H1 (cell line): ENCODE data around the gene TATDN2. TPM values are rescaled to one million over a fixed set of nuclear protein-coding genes. Genes with fewer than 3 reads are reported as not detected.

Source experiments
- BACH1 ChIP-seq: IDR thresholded peaks from 2 replicates; pipeline ENCODE4 v1.6.1; 2012; ENCODE audit warnings: low read length, improper control_type of control experiment
- BRCA1 ChIP-seq: IDR thresholded peaks from 2 replicates; pipeline ENCODE4 v1.6.1; 2012; ENCODE audit warnings: low read depth, low read length, improper control_type of control experiment
- CEBPB ChIP-seq: IDR thresholded peaks from 2 replicates; pipeline ENCODE4 v1.6.1; 2012; ENCODE audit warnings: low read depth, low read length
- CHD1 ChIP-seq: IDR thresholded peaks from 2 replicates; pipeline ENCODE4 v1.6.1; 2012; ENCODE audit warnings: low read depth, low read length, improper control_type of control experiment
- EGR1 ChIP-seq: IDR thresholded peaks from 2 replicates; pipeline ENCODE4 v1.6.1; 2011; ENCODE audit warnings: low read depth, low read length, borderline replicate concordance
- EZH2 ChIP-seq: fragments of 200-600 bp; sonication (generic); IDR thresholded peaks from 2 replicates; pipeline ENCODE4 v1.7.1; 2012; ENCODE audit warnings: low read depth, mild to moderate bottlenecking, moderate library complexity, low read length, inconsistent platforms; ENCODE audit not compliant: severe bottlenecking
- GTF2F1 ChIP-seq: IDR thresholded peaks from 2 replicates; pipeline ENCODE4 v1.6.1; 2012; ENCODE audit warnings: low read depth, low read length, improper control_type of control experiment, borderline replicate concordance
- KDM5A ChIP-seq: fragments of 200-600 bp; IDR thresholded peaks from 2 replicates; pipeline ENCODE4 v1.7.1; 2012; ENCODE audit warnings: mild to moderate bottlenecking, low read length, inconsistent platforms, mixed read lengths
- MAX ChIP-seq: IDR thresholded peaks from 2 replicates; pipeline ENCODE4 v1.6.1; 2012; ENCODE audit warnings: inconsistent platforms
- NRF1 ChIP-seq: IDR thresholded peaks from 2 replicates; pipeline ENCODE4 v1.6.1; 2011; ENCODE audit warnings: mild to moderate bottlenecking, low read depth, low read length, improper control_type of control experiment
- POLR2AphosphoS5 ChIP-seq: IDR thresholded peaks from 2 replicates; pipeline ENCODE4 v1.6.1; 2011; ENCODE audit warnings: low read depth, low read length
- POU5F1 ChIP-seq: IDR thresholded peaks from 2 replicates; pipeline ENCODE4 v1.6.1; 2011; ENCODE audit warnings: low read depth, mild to moderate bottlenecking, low read length, moderate library complexity
- RAD21 ChIP-seq, 2 experiments: IDR thresholded peaks in 1 of 2; conservative IDR thresholded peaks in 1 of 2; 2 replicates each; pipeline ENCODE4 v1.6.1; 2011; ENCODE audit warnings: low read depth in 2 of 2, low read length in 2 of 2, improper control_type of control experiment in 1 of 2, inconsistent platforms in 1 of 2, mild to moderate bottlenecking in 1 of 2, moderate library complexity in 1 of 2
- RXRA ChIP-seq: IDR thresholded peaks from 2 replicates; pipeline ENCODE4 v1.6.1; 2011; ENCODE audit warnings: low read depth, mild to moderate bottlenecking, low read length, moderate library complexity; ENCODE audit not compliant: insufficient read depth
- SIN3A ChIP-seq, 2 experiments: IDR thresholded peaks in 1 of 2; conservative IDR thresholded peaks in 1 of 2; 2 replicates each; pipeline ENCODE4 v1.6.1; 2011 to 2012; ENCODE audit warnings: low read length in 2 of 2, improper control_type of control experiment in 1 of 2, low read depth in 1 of 2, mild to moderate bottlenecking in 1 of 2
- SIX5 ChIP-seq: IDR thresholded peaks from 2 replicates; pipeline ENCODE4 v1.6.1; 2011; ENCODE audit warnings: mild to moderate bottlenecking, low read depth, low read length
- SRF ChIP-seq: IDR thresholded peaks from 2 replicates; pipeline ENCODE4 v1.6.1; 2011; ENCODE audit warnings: mild to moderate bottlenecking, low read depth, low read length, moderate library complexity
- YY1 ChIP-seq: IDR thresholded peaks from 2 replicates; pipeline ENCODE4 v1.6.1; 2011; ENCODE audit warnings: low read depth, mild to moderate bottlenecking, low read length
- ZNF274 ChIP-seq: IDR thresholded peaks from 2 replicates; pipeline ENCODE4 v1.7.0; 2012; ENCODE audit warnings: low read length, borderline replicate concordance; ENCODE audit errors: extremely low read depth
- polyA plus RNA-seq, 7 experiments: library from polyadenylated mRNA; depleted of rRNA in 3 of 7; stranded (reverse) in 5 of 7; unstranded in 2 of 7; fragments of >200 nt in 5 of 7; fragments of 200-250 nt in 2 of 7; gene quantifications; 1 replicate in 5 of 7; 2 replicates in 1 of 7; 4 replicates in 1 of 7; pipeline versions ENCODE4 v1.2.1 to v1.2.3, GENCODE V29; 2011 to 2013; ENCODE audit warnings: missing spikeins in 2 of 7, mixed read lengths in 2 of 7
- total RNA-seq: library from RNA; stranded (reverse); fragmentation: NEBNext Ultra II Directional; extraction: Animal tissue kit (Norgen Biotek cat#: 25700); gene quantifications from 2 replicates; pipeline ENCODE4 v1.2.1, GENCODE V29; 2021
- TF ChIP-seq, protein P1 (sequence below), 3 experiments: IDR thresholded peaks; 1 replicate in 2 of 3; 2 replicates in 1 of 3; pipeline versions ENCODE4 v1.5.1 to v1.6.1; 2011; ENCODE audit warnings: low read length in 3 of 3, mild to moderate bottlenecking in 3 of 3, inconsistent platforms in 2 of 3, low read depth in 1 of 3, moderate library complexity in 1 of 3; ENCODE audit not compliant: insufficient read depth in 1 of 3; ENCODE audit errors: control extremely low read depth in 1 of 3

Gene TATDN2
- total and polyA plus RNA-seq, 2 of the 8 experiments (the other 6 are each of a cell fraction or from before 2014, with no cell fraction given), result 12.1 to 34.8 TPM

GRCh38 chr3:10248184-10248983, at the start of gene TATDN2 (continued):
- TF ChIP-seq CHD1, result no peak
- no peak for TF ChIP-seq RAD21 (IDR thresholded peaks at IDR 0.05 in 1 of 2, conservative IDR thresholded peaks at IDR 0.05 in 1 of 2; ENCODE audit: low read depth in 2 of 2, low read length in 2 of 2)
- TF ChIP-seq CEBPB, result no peak
- no peak for TF ChIP-seq BRCA1
- TF ChIP-seq MAX, result peak; percentile 99
- TF ChIP-seq BACH1, result no peak
- TF ChIP-seq SIX5, result no peak
- TF ChIP-seq EGR1, result no peak
- TF ChIP-seq, protein P1, sequence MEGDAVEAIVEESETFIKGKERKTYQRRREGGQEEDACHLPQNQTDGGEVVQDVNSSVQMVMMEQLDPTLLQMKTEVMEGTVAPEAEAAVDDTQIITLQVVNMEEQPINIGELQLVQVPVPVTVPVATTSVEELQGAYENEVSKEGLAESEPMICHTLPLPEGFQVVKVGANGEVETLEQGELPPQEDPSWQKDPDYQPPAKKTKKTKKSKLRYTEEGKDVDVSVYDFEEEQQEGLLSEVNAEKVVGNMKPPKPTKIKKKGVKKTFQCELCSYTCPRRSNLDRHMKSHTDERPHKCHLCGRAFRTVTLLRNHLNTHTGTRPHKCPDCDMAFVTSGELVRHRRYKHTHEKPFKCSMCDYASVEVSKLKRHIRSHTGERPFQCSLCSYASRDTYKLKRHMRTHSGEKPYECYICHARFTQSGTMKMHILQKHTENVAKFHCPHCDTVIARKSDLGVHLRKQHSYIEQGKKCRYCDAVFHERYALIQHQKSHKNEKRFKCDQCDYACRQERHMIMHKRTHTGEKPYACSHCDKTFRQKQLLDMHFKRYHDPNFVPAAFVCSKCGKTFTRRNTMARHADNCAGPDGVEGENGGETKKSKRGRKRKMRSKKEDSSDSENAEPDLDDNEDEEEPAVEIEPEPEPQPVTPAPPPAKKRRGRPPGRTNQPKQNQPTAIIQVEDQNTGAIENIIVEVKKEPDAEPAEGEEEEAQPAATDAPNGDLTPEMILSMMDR (IDR thresholded peaks at IDR 0.05; ENCODE audit: control extremely low read depth in 1 of 3, insufficient read depth in 1 of 3, low read depth in 1 of 3, low read length in 3 of 3), result no peak
- no peak for TF ChIP-seq RXRA
- TF ChIP-seq SRF, result no peak; the same call in 1 of the 2 replicates
- TF ChIP-seq YY1, result no peak
- TF ChIP-seq GTF2F1, result peak; percentile 75; the same call in 1 of the 2 replicates
- TF ChIP-seq EZH2, result no peak
- TF ChIP-seq POLR2AphosphoS5, result peak; percentile 76
- no peak for TF ChIP-seq NRF1
- no peak for TF ChIP-seq POU5F1
- no peak for TF ChIP-seq ZNF274
- peak in 1 of 2 experiments; percentile 61; a peak in 1 of 4 replicates for TF ChIP-seq SIN3A (conservative IDR thresholded peaks at IDR 0.05 in 1 of 2, IDR thresholded peaks at IDR 0.05 in 1 of 2; ENCODE audit: low read depth in 1 of 2, low read length in 2 of 2)
- TF ChIP-seq KDM5A, result no peak
